G401 (cell line): ENCODE measurements around the gene CBX5. TPM values are rescaled to one million over a fixed set of nuclear protein-coding genes. Genes with fewer than 3 reads are reported as not detected.
"Not testable (repeated sequence)": the region's sequence is repeated elsewhere in the genome, so short reads cannot be mapped to it uniquely, and the experiment has no call there.

Source experiments
- DNase-seq: peaks from one replicate; pipeline ENCODE4 v3.0.0-alpha.2; 2015; ENCODE audit warnings: low spot score
- in situ Hi-C: cut with HindIII; loops from 2 replicates; pipeline ENCODE4 v1.10.0; 2016; ENCODE audit warnings: low sequenced_read_pairs, mixed read lengths
- total RNA-seq: library from RNA; depleted of rRNA; stranded (reverse); fragments of >200 nt; shearing (Covaris generic); gene quantifications from 2 replicates; pipeline ENCODE4 v1.2.3, GENCODE V29; 2014

The CBX5 gene
- total RNA-seq, 1 experiment from 2014 or later = 67.6 TPM

- in situ Hi-C loops = loop anchor here (25.0 kb wide), 1 partner anchor 150 kb away; the partner anchor contains the start of gene GPR84
Measured at GRCh38 chr12:54211920-54212319, 68.0 kb downstream of the CBX5 start.

GRCh38 chr12:54210400-54210790 lies 69.5 kb downstream of the CBX5 start:
- in situ Hi-C loops = loop anchor here (25.0 kb wide), 1 partner anchor 152 kb away; the partner anchor contains the start of gene GPR84
- no peak for DNase-seq

More at GRCh38 chr12:54211920-54212319, 68.0 kb downstream of the CBX5 start:
- DNase-seq = no peak

- in situ Hi-C loops = loop anchor here (25.0 kb wide), 1 partner anchor 154 kb away; the partner anchor contains the start of gene GPR84
Measured at GRCh38 chr12:54208591-54208990, 71.3 kb downstream of the CBX5 start.

GRCh38 chr12:54207539-54208294 lies 72.2 kb downstream of the CBX5 start:
- DNase-seq = peak; percentile 71
- in situ Hi-C loops = loop anchor here (25.0 kb wide), 1 partner anchor 155 kb away; the partner anchor contains the start of gene GPR84

More at GRCh38 chr12:54208591-54208990, 71.3 kb downstream of the CBX5 start:
- no peak for DNase-seq

DNA sequence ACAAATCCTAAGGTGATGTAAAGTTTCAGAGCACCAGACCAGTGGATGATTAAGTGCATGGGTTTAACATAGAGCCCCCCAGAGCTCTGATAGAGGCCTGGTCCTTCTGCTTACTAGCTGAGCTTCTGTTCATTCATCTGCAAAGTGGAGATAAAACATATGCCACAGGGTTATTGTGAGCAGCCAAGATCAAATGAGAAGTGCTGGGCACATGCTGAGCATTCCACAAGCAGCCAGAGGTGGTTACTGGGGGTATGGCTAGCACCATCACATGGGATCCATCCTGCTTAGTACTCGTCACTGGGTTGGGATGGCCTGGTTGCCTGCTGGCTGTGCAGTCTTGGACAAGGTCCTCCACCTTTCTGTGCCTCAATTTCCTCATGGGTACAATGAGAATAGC lies 73.1 kb downstream of the CBX5 start:
- DNase-seq = no peak
- in situ Hi-C loops = loop anchor here (25.0 kb wide), 1 partner anchor 156 kb away; the partner anchor contains the start of gene GPR84

GRCh38 chr12:54204316-54204715 lies 75.6 kb downstream of the CBX5 start:
- in situ Hi-C loops = loop anchor here (25.0 kb wide), 1 partner anchor 158 kb away; the partner anchor contains the start of gene GPR84

DNA sequence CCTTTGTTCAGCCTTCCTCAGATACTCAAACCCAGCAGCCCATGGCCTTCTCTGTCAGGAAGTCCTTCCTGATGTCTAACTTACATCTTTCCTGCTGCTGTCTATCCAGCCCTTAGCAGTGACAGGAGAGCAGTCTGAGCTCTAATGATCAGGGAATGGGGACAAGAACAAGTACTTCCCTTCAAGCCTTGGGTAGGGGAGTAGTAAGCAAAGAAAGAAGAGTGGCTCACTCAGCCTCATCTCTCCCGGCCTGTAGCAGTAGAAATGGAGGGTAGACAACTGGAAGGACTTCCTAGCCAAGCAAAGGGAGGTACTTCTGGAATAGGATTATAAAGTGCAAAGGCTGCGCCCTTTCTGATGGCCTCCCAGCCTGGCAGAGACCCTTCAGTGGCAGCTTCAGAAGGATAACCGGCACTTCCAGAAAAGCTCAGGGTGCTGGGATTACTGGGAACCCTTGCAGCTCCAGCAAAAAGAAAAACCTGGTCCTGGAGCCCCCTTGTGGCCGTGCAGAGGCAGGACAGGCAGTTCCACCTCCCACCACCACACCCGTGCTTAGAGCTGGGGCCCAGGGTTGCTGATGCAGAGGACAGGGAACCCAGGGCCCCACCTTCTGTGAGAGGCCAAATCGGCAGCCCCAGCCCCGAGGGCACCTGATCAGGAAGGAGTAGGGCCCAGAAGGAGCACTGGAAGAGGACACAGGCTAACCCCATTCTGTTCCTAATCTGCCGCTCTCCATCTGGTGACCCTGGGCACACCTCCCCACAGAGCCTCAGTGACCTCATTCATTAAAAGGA lies 78.7 kb downstream of the CBX5 start:
- DNase-seq = peak; percentile 66
- in situ Hi-C loops = loop anchor here (25.0 kb wide), 1 partner anchor 161 kb away; the partner anchor contains the start of gene GPR84

More at GRCh38 chr12:54204316-54204715, 75.6 kb downstream of the CBX5 start:
- no peak for DNase-seq

GRCh38 chr12:54200412-54200811 lies 79.5 kb downstream of the CBX5 start:
- no peak for DNase-seq
- in situ Hi-C loops = loop anchor here (25.0 kb wide), 1 partner anchor 162 kb away; the partner anchor contains the start of gene GPR84

DNA sequence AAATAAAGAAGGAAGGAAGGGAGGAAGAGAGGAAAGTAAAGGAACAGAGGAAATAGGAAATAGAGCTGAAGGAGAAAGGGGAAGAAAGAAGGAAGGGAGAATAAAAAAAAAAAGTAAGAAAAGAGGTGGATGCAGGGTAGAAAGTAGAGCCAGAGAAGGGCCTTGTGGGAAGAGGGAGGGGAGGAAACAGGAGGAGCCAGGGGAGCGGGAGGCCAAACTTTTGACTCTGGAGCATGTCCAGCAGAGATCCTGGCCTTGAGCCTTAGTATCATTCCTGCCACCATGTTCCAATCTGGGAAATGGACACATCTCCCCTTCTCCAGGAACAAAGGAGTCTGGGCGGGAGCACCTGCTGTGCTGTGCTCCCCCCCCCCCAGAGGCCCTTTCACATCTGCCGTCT lies 80.0 kb downstream of the CBX5 start:
- DNase-seq = no peak

DNA sequence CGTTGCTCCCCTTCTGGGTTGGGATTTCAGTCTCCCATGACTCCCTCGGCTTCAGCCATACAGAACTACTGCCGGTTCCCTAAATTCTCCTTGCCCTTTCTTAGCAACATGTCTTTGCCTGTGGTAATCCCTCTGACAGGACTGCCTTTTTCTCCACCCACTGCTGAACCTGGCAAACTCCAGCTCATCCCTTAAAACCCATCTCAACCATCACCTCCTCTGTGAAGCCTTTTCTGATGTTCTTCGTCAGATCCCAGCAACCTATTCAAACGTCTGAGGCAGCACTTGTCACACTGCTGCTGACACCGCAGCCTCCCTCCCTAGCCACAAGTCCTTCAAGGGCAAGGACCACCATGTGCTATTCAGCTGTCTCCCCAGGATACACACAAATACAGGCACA lies 80.9 kb downstream of the CBX5 start:
- in situ Hi-C loops = loop anchor here (25.0 kb wide), 1 partner anchor 187 kb away; the partner anchor contains the start of genes HOXC8 and HOXC9
- DNase-seq = no peak

More for the DNA sequence above, 80.0 kb downstream of the CBX5 start:
- in situ Hi-C loops = loop anchor here (25.0 kb wide), 2 partner anchors 162 to 188 kb away; partner anchors contain the start of genes GPR84, HOXC8 and HOXC9

GRCh38 chr12:54197431-54197909 lies 82.5 kb downstream of the CBX5 start:
- in situ Hi-C loops = loop anchor here (25.0 kb wide), 1 partner anchor 185 kb away; the partner anchor contains the start of genes HOXC8 and HOXC9
- no peak for DNase-seq

- in situ Hi-C loops = loop anchor here (25.0 kb wide), 1 partner anchor 185 kb away; the partner anchor contains the start of genes HOXC8 and HOXC9
- DNase-seq = no peak
Measured at GRCh38 chr12:54197010-54197409, 82.9 kb downstream of the CBX5 start.

- in situ Hi-C loops = loop anchor here (25.0 kb wide), 1 partner anchor 184 kb away; the partner anchor contains the start of genes HOXC8 and HOXC9
- no peak for DNase-seq
Measured at GRCh38 chr12:54196396-54196795, 83.5 kb downstream of the CBX5 start.

DNA sequence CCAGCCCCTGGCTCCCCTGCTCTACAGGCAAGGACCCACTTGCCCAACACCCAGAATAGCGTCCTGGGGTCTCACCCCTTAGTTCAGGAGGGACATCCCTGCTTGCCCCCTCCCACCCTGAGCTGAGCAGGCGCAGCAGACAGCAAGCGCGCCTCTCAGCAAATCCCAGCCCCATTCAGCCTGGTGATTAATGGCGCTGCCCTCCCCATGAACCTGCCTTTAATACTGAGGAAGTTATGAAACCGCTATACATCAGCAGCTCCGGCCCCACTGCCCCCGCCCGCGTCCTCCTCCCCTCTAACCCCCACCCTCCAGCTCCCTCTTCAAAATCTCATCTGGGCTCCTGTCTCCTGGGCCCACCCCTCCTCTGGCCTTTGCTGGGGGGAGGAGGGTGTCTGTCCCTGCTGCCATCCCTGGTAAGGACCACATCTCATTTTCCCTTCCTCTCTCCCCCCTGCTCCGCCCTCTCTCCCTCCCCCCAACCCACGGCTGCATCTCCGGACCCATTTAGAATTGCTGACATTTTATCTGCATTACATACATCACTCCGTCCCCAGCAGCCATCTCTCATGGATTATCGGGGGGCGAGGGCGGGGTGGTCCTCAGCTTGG lies 84.1 kb downstream of the CBX5 start:
- DNase-seq = no peak
- in situ Hi-C loops = loop anchor here (25.0 kb wide), 1 partner anchor 184 kb away; the partner anchor contains the start of genes HOXC8 and HOXC9

- in situ Hi-C loops = loop anchor here (25.0 kb wide), 1 partner anchor 183 kb away; the partner anchor contains the start of genes HOXC8 and HOXC9
- DNase-seq = no peak
Measured at GRCh38 chr12:54195080-54195736, 84.7 kb downstream of the CBX5 start.

- in situ Hi-C loops = loop anchor here (25.0 kb wide), 1 partner anchor 182 kb away; the partner anchor contains the start of genes HOXC8 and HOXC9
Measured at GRCh38 chr12:54194611-54195010, 85.3 kb downstream of the CBX5 start.

GRCh38 chr12:54193434-54193833 lies 86.5 kb downstream of the CBX5 start:
- no peak for DNase-seq
- in situ Hi-C loops = loop anchor here (25.0 kb wide), 1 partner anchor 181 kb away; the partner anchor contains the start of genes HOXC8 and HOXC9

More at GRCh38 chr12:54194611-54195010, 85.3 kb downstream of the CBX5 start:
- not testable (repeated sequence) for DNase-seq
